Endothelial cell of umbilical vein (primary cell): ENCODE data around the gene ANP32A. TPM values are rescaled to one million over a fixed set of nuclear protein-coding genes. Genes with fewer than 3 reads are reported as not detected.

Source experiments
- BruUV-seq: library from RNA; stranded (reverse); fragments of 400-500 nt; replicated peaks from 2 replicates; lab custom pipeline; 2021; lab: Mats Ljungman, UMichigan
- CTCF ChIA-PET: fragments of 300-600, 350-600 bp; sonication (Branson Sonifier 250); formaldehyde crosslinking; loops from one replicate; lab custom pipeline; 2021; ENCODE audit warnings: antibody characterized with exemption, inconsistent platforms; lab: Charles Lee
- POLR2A ChIA-PET: fragments of 300-600, 350-600 bp; sonication (Branson Sonifier 250); formaldehyde crosslinking; loops from one replicate; lab custom pipeline; 2021; ENCODE audit warnings: antibody characterized with exemption, inconsistent platforms; lab: Charles Lee
- DNase-seq: peaks from one replicate; pipeline ENCODE4 v3.0.0-alpha.2; 2011; ENCODE audit warnings: low read depth, low spot score
- FAIRE-seq: peaks from 2 replicates; lab custom pipeline; 2011; peaks lifted over from hg19 to GRCh38; lab: Jason Lieb, UNC
- H2AFZ ChIP-seq: 2 replicates; pipeline ENCODE4 v1.6.0; 2012; ENCODE audit warnings: low read depth, low read length, control low read depth, inconsistent platforms
- H3K27ac ChIP-seq: 2 replicates; pipeline ENCODE4 v1.5.1; 2011; ENCODE audit warnings: low read depth, mild to moderate bottlenecking, control low read depth, low read length, moderate library complexity; ENCODE audit not compliant: insufficient read depth
- H3K27me3 ChIP-seq, 2 experiments: 2 replicates each; pipeline versions ENCODE4 v1.6.0 to v1.6.1; 2011; ENCODE audit warnings: low read length in 2 of 2, mixed read lengths in 1 of 2; ENCODE audit not compliant: control insufficient read depth in 2 of 2, insufficient read depth in 2 of 2
- H3K36me3 ChIP-seq, 2 experiments: 2 replicates in 1 of 2; 3 replicates in 1 of 2; pipeline ENCODE4 v1.5.1; 2011; ENCODE audit warnings: low read length in 2 of 2, mild to moderate bottlenecking in 1 of 2, moderate library complexity in 1 of 2; ENCODE audit not compliant: control insufficient read depth in 2 of 2, insufficient read depth in 2 of 2; ENCODE audit errors: extremely low read depth in 1 of 2
- H3K4me1 ChIP-seq: 3 replicates; pipeline ENCODE4 v1.5.1; 2011; ENCODE audit warnings: mild to moderate bottlenecking, low read length; ENCODE audit not compliant: control insufficient read depth, insufficient read depth; ENCODE audit errors: extremely low read depth
- H3K4me2 ChIP-seq: 2 replicates; pipeline ENCODE4 v1.6.1; 2011; ENCODE audit warnings: low read length, control low read depth, mixed read lengths; ENCODE audit not compliant: insufficient read depth
- H3K4me3 ChIP-seq, 3 experiments: fragments of 200-600 bp in 1 of 3; sonication (generic), shearing (Covaris generic) in 1 of 3; replicated peaks in 1 of 3; 2 replicates each; pipeline ENCODE4 v1.5.1; 2011 to 2016; ENCODE audit warnings: control low read depth in 3 of 3, low read length in 3 of 3, mild to moderate bottlenecking in 2 of 3, inconsistent platforms in 1 of 3, low read depth in 1 of 3, moderate library complexity in 1 of 3; ENCODE audit not compliant: insufficient read depth in 1 of 3
- H3K79me2 ChIP-seq: 2 replicates; pipeline ENCODE4 v1.6.0; 2012; ENCODE audit warnings: low read length, inconsistent platforms; ENCODE audit not compliant: control insufficient read depth, insufficient read depth
- H3K9ac ChIP-seq: replicated peaks from 2 replicates; pipeline ENCODE3; 2011; ENCODE audit warnings: low read length, control low read depth; ENCODE audit not compliant: insufficient read depth; ENCODE audit errors: extremely low read depth
- H3K9me1 ChIP-seq: replicated peaks from 3 replicates; pipeline ENCODE4 v1.6.0; 2011; ENCODE audit warnings: mild to moderate bottlenecking, low read length; ENCODE audit not compliant: control insufficient read depth, insufficient read depth; ENCODE audit errors: extremely low read depth
- H3K9me3 ChIP-seq: replicated peaks from 2 replicates; pipeline ENCODE4 v1.5.1; 2012; ENCODE audit warnings: low read length, inconsistent platforms; ENCODE audit not compliant: control insufficient read depth, insufficient read depth
- H4K20me1 ChIP-seq: replicated peaks from 2 replicates; pipeline ENCODE3; 2011; ENCODE audit warnings: mild to moderate bottlenecking, low read length; ENCODE audit not compliant: control insufficient read depth, insufficient read depth; ENCODE audit errors: extremely low read depth
- EZH2 ChIP-seq: IDR thresholded peaks from 2 replicates; pipeline ENCODE4 v1.6.1; 2012; ENCODE audit warnings: borderline replicate concordance, low read depth, mild to moderate bottlenecking, moderate library complexity, low read length, inconsistent platforms; ENCODE audit not compliant: severe bottlenecking
- FOS ChIP-seq: IDR thresholded peaks from 2 replicates; pipeline ENCODE4 v1.6.1; 2011; ENCODE audit warnings: mild to moderate bottlenecking, low read length, moderate library complexity, borderline replicate concordance; ENCODE audit not compliant: insufficient read depth
- GATA2 ChIP-seq: IDR thresholded peaks from 2 replicates; pipeline ENCODE4 v1.7.0; 2011; ENCODE audit warnings: low read depth, mild to moderate bottlenecking, moderate library complexity, mixed read lengths, low read length; ENCODE audit not compliant: insufficient read length, insufficient read depth
- JUN ChIP-seq: IDR thresholded peaks from 2 replicates; pipeline ENCODE4 v1.6.1; 2011; ENCODE audit warnings: borderline replicate concordance, low read depth; ENCODE audit not compliant: insufficient read length, insufficient read depth
- MYC ChIP-seq: IDR thresholded peaks from one replicate; pipeline ENCODE4 v1.6.1; 2011; ENCODE audit warnings: mild to moderate bottlenecking, low read depth, low read length
- POLR2A ChIP-seq: IDR thresholded peaks from 2 replicates; pipeline ENCODE4 v1.6.1; 2012; ENCODE audit warnings: low read depth, mild to moderate bottlenecking, control low read depth, low read length
- POLR2AphosphoS5 ChIP-seq: IDR thresholded peaks from 2 replicates; pipeline ENCODE4 v1.6.1; 2012; ENCODE audit warnings: low read depth, mild to moderate bottlenecking, control low read depth, low read length, moderate library complexity; ENCODE audit not compliant: insufficient read depth
- dilution Hi-C: fragments of 300-500 bp; cut with MboI; formaldehyde crosslinking; loops from one replicate; pipeline ENCODE4 v1.15.0; 2019; ENCODE audit warnings: low sequenced_read_pairs; ENCODE audit not compliant: extremely low pct_ligation_motif_present
- intact Hi-C: fragments of 100-400 bp; cut with micrococcal nuclease; formaldehyde crosslinking; loops from one replicate; pipeline ENCODE4 v1.10.0; 2022
- polyA plus RNA-seq, 4 experiments: library from polyadenylated mRNA; depleted of rRNA in 3 of 4; stranded (reverse) in 3 of 4; unstranded in 1 of 4; fragments of >200 nt; gene quantifications; 2 replicates each; pipeline versions ENCODE4 v1.2.1 to v1.2.3, GENCODE V29; 2011 to 2012; ENCODE audit warnings: missing spikeins in 1 of 4
- total RNA-seq: library from RNA; stranded (reverse); gene quantifications from 2 replicates; pipeline ENCODE4 v1.2.3, GENCODE V29; 2021
- TF ChIP-seq, protein P1 (sequence below), 2 donors: IDR thresholded peaks; 1 replicate in 1 of 2; 2 replicates in 1 of 2; pipeline ENCODE4 v1.5.1; 2011; ENCODE audit warnings: low read length in 2 of 2, mild to moderate bottlenecking in 2 of 2, moderate library complexity in 2 of 2, control low read depth in 1 of 2, inconsistent platforms in 1 of 2, low read depth in 1 of 2; ENCODE audit not compliant: insufficient read depth in 1 of 2; ENCODE audit errors: extremely low read depth in 1 of 2

ANP32A gene
- total and polyA plus RNA-seq, 2 donors (not counting 3 experiments of a cell fraction or from before 2014, with no cell fraction given), result 37.9 to 169 TPM

DNA sequence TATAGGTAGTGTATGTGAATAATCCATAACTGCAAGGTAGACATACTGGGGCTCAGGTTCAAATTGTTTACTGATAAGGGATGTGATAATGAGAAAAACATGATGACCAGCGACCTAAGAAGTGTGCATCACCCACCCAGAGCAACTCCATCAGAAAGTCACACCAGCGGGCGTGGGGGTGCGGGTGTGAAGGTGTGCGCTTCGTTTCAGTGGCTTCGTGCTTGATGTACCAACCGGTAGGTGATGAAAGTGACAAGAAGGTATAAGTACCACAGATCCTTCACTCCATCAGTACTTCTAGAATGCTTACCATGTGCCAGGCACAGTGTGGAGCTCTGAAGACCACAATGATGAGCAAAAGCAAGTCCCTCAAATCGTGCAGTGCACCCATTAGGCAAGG is 11.2 kb downstream of the ANP32A start:
- Histone ChIP-seq H3K4me3 (no peak overlapping the region), H3K9me3 (no peaks in the 10 kb centered on the region), H3K27me3 (no peaks in the 10 kb centered on the region), H4K20me1 (no peaks in the 10 kb centered on the region), H3K4me2 (no peak overlapping the region), H3K9me1 (no peaks in the 10 kb centered on the region), H3K27ac (no peak overlapping the region), H3K9ac (no peak overlapping the region), H3K36me3 (peaks cover 2 to 15% of the 10 kb centered on the region in 2 experiments), H3K79me2 (peaks cover 88% of the 10 kb centered on the region), H3K4me1 (no peaks in the 10 kb centered on the region), H2AFZ (no peak overlapping the region)
- no TSS peak for BruUV-seq
- ChIA-PET CTCF (no interaction called here), POLR2A (no interaction called here)
- dilution Hi-C loops, result no loop called here
- DNase-seq (no peak), FAIRE-seq (no peak)
- TF ChIP-seq POLR2A (no peak), EZH2 (no peak), POLR2AphosphoS5 (no peak), FOS (no peak)
- TF ChIP-seq, protein P1, sequence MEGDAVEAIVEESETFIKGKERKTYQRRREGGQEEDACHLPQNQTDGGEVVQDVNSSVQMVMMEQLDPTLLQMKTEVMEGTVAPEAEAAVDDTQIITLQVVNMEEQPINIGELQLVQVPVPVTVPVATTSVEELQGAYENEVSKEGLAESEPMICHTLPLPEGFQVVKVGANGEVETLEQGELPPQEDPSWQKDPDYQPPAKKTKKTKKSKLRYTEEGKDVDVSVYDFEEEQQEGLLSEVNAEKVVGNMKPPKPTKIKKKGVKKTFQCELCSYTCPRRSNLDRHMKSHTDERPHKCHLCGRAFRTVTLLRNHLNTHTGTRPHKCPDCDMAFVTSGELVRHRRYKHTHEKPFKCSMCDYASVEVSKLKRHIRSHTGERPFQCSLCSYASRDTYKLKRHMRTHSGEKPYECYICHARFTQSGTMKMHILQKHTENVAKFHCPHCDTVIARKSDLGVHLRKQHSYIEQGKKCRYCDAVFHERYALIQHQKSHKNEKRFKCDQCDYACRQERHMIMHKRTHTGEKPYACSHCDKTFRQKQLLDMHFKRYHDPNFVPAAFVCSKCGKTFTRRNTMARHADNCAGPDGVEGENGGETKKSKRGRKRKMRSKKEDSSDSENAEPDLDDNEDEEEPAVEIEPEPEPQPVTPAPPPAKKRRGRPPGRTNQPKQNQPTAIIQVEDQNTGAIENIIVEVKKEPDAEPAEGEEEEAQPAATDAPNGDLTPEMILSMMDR (IDR thresholded peaks at IDR 0.05; ENCODE audit: extremely low read depth in 1 of 2, insufficient read depth in 1 of 2, low read depth in 1 of 2, low read length in 2 of 2), result no peak
- intact Hi-C loops, result no loop called here

GRCh38 chr15:68808770-68809169 is 11.9 kb downstream of the ANP32A start:
- no peaks in the 10 kb centered on the region for H3K27me3 ChIP-seq
- H4K20me1 ChIP-seq, result no peaks in the 10 kb centered on the region
- no peaks in the 10 kb centered on the region for H3K9me1 ChIP-seq
- peaks cover 2 to 15% of the 10 kb centered on the region in 2 experiments for H3K36me3 ChIP-seq
- FAIRE-seq (no peak), DNase-seq (no peak)
- no peaks in the 10 kb centered on the region for H3K9me3 ChIP-seq
- peaks cover 88% of the 10 kb centered on the region for H3K79me2 ChIP-seq
- no peak overlapping the region for H2AFZ ChIP-seq
- dilution Hi-C loops (no loop called here), intact Hi-C loops (no loop called here)
- ChIA-PET CTCF (interaction anchor here (0.8 kb wide), 1 partner anchor 13 kb away, joined by 3 read pairs; no protein-coding TSS in a partner anchor), POLR2A (no interaction called here)
- H3K4me2 ChIP-seq, result no peak overlapping the region
- no peak overlapping the region for H3K27ac ChIP-seq
- H3K9ac ChIP-seq, result no peak overlapping the region
- H3K4me1 ChIP-seq, result no peaks in the 10 kb centered on the region
- no TSS peak for BruUV-seq
- no peak for TF ChIP-seq POLR2AphosphoS5
- TF ChIP-seq MYC, result no peak
- TF ChIP-seq FOS, result no peak
- no peak for TF ChIP-seq JUN
- no peak for TF ChIP-seq GATA2
- no peak for TF ChIP-seq EZH2
- TF ChIP-seq, protein P1 (IDR thresholded peaks at IDR 0.05; ENCODE audit: extremely low read depth in 1 of 2, insufficient read depth in 1 of 2, low read depth in 1 of 2, low read length in 2 of 2), result no peak
- no peak for TF ChIP-seq POLR2A
- no peak overlapping the region for H3K4me3 ChIP-seq
